ENCODE results near the gene ZSCAN16. TPM values are rescaled to one million over a fixed set of nuclear protein-coding genes. Genes with fewer than 3 reads are reported as not detected.

Gene ZSCAN16
- total RNA-seq, 4 donors from 2014 or later = 7.0 to 22.3 (median 12.6) TPM

DNA sequence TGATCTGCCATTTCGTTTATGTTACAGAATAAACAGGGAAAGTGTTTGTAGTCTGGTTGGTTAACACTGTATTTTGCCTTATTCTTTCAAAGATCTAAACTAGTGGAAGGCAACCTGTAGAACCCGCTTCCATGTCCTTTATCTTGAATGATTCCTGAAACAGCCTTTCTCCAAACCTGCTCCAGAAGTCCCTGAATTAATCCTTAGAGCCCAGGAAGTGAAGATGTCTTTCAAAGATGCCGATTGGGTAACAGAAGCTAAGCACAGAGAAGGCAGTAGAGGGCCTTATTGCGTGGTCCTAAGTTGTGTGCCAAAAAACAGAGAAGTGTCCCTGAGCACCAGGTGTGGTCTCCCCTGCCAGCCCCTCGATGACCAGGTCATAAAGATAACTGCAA is 19.2 kb upstream of the ZSCAN16 start:
- no peak for TF ChIP-seq POLR2A (IDR thresholded peaks at IDR 0.05)
- TF ChIP-seq, protein P1, sequence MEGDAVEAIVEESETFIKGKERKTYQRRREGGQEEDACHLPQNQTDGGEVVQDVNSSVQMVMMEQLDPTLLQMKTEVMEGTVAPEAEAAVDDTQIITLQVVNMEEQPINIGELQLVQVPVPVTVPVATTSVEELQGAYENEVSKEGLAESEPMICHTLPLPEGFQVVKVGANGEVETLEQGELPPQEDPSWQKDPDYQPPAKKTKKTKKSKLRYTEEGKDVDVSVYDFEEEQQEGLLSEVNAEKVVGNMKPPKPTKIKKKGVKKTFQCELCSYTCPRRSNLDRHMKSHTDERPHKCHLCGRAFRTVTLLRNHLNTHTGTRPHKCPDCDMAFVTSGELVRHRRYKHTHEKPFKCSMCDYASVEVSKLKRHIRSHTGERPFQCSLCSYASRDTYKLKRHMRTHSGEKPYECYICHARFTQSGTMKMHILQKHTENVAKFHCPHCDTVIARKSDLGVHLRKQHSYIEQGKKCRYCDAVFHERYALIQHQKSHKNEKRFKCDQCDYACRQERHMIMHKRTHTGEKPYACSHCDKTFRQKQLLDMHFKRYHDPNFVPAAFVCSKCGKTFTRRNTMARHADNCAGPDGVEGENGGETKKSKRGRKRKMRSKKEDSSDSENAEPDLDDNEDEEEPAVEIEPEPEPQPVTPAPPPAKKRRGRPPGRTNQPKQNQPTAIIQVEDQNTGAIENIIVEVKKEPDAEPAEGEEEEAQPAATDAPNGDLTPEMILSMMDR (IDR thresholded peaks at IDR 0.05) = no peak
- DNase-seq = no peak

DNA sequence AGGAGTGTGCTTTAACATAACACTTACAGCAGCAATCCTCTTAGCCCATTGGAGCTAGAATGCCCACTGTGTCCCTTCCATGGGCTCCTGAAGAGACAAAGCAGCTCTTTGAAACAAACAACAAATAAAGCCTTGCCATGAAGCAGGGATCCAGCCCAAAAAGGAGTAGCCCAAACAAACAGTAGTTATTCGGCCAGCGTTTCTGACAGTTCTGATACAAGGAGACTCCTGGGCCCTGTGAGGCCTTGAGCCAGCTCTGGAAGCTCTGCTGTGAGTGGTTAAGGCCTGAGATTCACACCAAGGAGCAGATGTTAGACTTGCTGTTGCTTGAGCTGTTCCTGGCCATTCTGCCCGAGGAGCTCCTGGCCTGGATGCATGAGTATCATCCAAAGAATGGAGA is 16.9 kb upstream of the ZSCAN16 start:
- Histone ChIP-seq H3K27ac (no peak overlapping the region), H3K9me3 (no peaks in the 10 kb centered on the region), H3K4me3 (no peak overlapping the region), H3K36me3 (no peaks in the 10 kb centered on the region), H3K4me1 (no peaks in the 10 kb centered on the region), H3K27me3 (no peaks in the 10 kb centered on the region)
- no peak for DNase-seq
- no peak for TF ChIP-seq POLR2A (IDR thresholded peaks at IDR 0.05)
- TF ChIP-seq, protein P1 (IDR thresholded peaks at IDR 0.05) = no peak

More for the DNA sequence above, 19.2 kb upstream of the ZSCAN16 start:
- H3K36me3 ChIP-seq = no peaks in the 10 kb centered on the region
- no peaks in the 10 kb centered on the region for H3K27me3 ChIP-seq
- H3K27ac ChIP-seq = peak overlapping the region; percentile 77 to 92 (median 86)
- H3K4me1 ChIP-seq = no peaks in the 10 kb centered on the region
- no peaks in the 10 kb centered on the region for H3K9me3 ChIP-seq
- peak overlapping the region; percentile 68 to 75 (median 73) for H3K4me3 ChIP-seq

DNA sequence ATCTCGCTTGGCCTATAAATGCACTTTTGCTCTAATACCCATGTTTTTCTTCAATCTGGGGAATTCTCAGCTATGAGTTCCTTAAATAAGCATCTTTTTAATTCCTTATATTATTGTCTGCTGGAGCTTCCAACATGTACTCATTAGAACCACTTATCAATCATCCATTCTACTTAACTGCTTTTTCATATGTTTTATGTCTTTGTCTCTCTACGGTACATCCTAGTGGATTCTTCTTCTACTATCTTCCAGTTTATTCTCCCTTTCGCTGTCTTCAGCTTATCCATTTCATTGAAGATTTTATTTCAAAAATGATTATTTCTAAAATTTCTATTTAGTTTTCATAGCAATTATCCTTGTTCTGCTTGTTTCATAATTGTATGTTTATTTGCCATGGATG is 12.4 kb upstream of the ZSCAN16 start:
- H3K27me3 ChIP-seq = no peaks in the 10 kb centered on the region
- no peak overlapping the region for H3K4me3 ChIP-seq
- no peak for DNase-seq
- H3K9me3 ChIP-seq = no peaks in the 10 kb centered on the region
- H3K27ac ChIP-seq = no peak overlapping the region
- peaks cover 0 to 10% (median 0%) of the 10 kb centered on the region in 3 donors for H3K36me3 ChIP-seq
- no peak for TF ChIP-seq POLR2A (IDR thresholded peaks at IDR 0.05)
- TF ChIP-seq, protein P1 (IDR thresholded peaks at IDR 0.05) = no peak
- H3K4me1 ChIP-seq = no peaks in the 10 kb centered on the region

DNA sequence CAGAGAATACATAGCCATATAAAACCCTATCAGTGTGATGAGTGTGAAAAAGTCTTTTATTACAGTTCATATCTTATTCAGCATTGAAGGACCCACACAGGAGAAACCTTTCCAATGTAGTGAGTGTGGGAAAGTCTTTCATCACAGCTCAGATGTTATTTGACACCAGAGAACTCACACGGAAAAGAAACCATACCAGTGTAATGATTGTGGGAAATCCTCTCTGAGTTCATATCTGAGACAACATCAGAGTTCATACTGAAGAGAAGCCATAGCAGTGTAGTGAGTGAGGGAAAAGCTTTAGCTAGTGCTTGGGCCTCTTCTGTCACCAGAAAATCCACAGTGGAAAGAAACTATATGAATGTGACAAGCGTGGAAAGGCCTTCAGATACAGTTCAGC is 8.6 kb upstream of the ZSCAN16 start:
- DNase-seq = no peak
- Histone ChIP-seq H3K4me3 (no peak overlapping the region), H3K27ac (no peak overlapping the region), H3K4me1 (no peaks in the 10 kb centered on the region), H3K36me3 (peaks cover 0 to 22% (median 0%) of the 10 kb centered on the region in 3 donors), H3K27me3 (no peaks in the 10 kb centered on the region), H3K9me3 (no peaks in the 10 kb centered on the region)
- TF ChIP-seq, protein P1 (IDR thresholded peaks at IDR 0.05) = no peak
- TF ChIP-seq POLR2A (IDR thresholded peaks at IDR 0.05) = no peak

DNA sequence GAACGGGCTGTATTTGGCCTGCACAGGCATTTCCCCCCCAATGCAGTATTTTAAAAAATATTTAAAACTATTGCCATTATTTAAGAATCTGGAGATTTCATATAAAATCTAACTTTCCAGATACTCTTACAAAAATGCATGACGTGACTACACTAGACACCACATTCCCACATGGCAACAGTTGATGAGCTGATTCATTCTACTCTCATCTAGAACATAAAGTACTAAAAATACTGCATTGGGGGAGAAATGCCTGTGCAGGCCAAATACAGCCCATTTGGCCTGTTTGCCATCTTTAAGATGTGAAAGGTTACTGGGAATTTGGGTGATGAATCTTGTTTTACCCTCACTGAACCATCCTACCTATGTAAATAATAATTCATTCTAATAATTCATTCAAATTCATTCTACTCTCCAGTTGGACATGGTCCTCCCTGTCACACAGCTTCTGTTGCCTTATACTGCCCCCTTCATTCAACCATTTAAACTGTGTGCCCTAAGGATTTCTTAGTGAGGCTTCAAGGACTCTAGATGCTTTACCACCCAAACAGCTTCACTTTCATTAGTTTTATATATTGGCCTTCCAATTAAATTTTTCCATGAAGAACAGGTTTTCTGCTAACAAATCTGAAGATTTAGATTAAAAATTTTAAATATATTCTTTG is 6.9 kb upstream of the ZSCAN16 start:
- no peak overlapping the region for H3K4me3 ChIP-seq
- no peaks in the 10 kb centered on the region for H3K4me1 ChIP-seq
- no peak overlapping the region for H3K27ac ChIP-seq
- peaks cover 0 to 22% (median 0%) of the 10 kb centered on the region in 3 donors for H3K36me3 ChIP-seq
- H3K27me3 ChIP-seq = no peaks in the 10 kb centered on the region
- no peaks in the 10 kb centered on the region for H3K9me3 ChIP-seq
- no peak for DNase-seq
- TF ChIP-seq, protein P1 (IDR thresholded peaks at IDR 0.05) = no peak
- TF ChIP-seq POLR2A (IDR thresholded peaks at IDR 0.05) = no peak

Data from Peyer's patch (tissue), 4 donors.